Measurements from ENCODE around the gene EPHB2. TPM values are rescaled to one million over a fixed set of nuclear protein-coding genes. Genes with fewer than 3 reads are reported as not detected.

Gene EPHB2
- polyA plus RNA-seq, 3 donors, result 11.4 to 16.6 (median 14.4) TPM

GRCh38 chr1:22854688-22855565 is 144.3 kb downstream of the EPHB2 start:
- no peak for DNase-seq

GRCh38 chr1:22855668-22856606 is 145.3 kb downstream of the EPHB2 start:
- no peak for DNase-seq

- no peak for DNase-seq
Measured at GRCh38 chr1:22857661-22858060, 147.0 kb downstream of the EPHB2 start.

GRCh38 chr1:22860414-22860800 is 149.8 kb downstream of the EPHB2 start:
- no peak for DNase-seq

GRCh38 chr1:22860883-22861385 is 150.3 kb downstream of the EPHB2 start:
- no peak for DNase-seq

- DNase-seq, result no peak
Measured at GRCh38 chr1:22861764-22862440, 151.3 kb downstream of the EPHB2 start.

GRCh38 chr1:22862752-22863151 is 152.1 kb downstream of the EPHB2 start:
- no peak for DNase-seq

- no peak for DNase-seq
Measured at GRCh38 chr1:22863766-22864165, 153.1 kb downstream of the EPHB2 start.

GRCh38 chr1:22864886-22865285 is 154.2 kb downstream of the EPHB2 start:
- DNase-seq, result no peak

GRCh38 chr1:22865736-22866135 is 155.1 kb downstream of the EPHB2 start:
- no peak for DNase-seq

- DNase-seq, result no peak
Measured at GRCh38 chr1:22866868-22867267, 156.2 kb downstream of the EPHB2 start.

- DNase-seq, result no peak
Measured at GRCh38 chr1:22868331-22868730, 157.7 kb downstream of the EPHB2 start.

GRCh38 chr1:22869325-22869724 is 158.7 kb downstream of the EPHB2 start:
- no peak for DNase-seq

- DNase-seq, result no peak
Measured at GRCh38 chr1:22870201-22870871, 159.7 kb downstream of the EPHB2 start.

- no peak for DNase-seq
Measured at GRCh38 chr1:22872981-22873664, 162.5 kb downstream of the EPHB2 start.

- no peak for DNase-seq
Measured at GRCh38 chr1:22874785-22875184, 164.1 kb downstream of the EPHB2 start.

GRCh38 chr1:22875241-22875640 is 164.6 kb downstream of the EPHB2 start:
- DNase-seq, result no peak

GRCh38 chr1:22875841-22876240 is 165.2 kb downstream of the EPHB2 start:
- DNase-seq, result no peak

- DNase-seq, result peak; percentile 49
Measured at GRCh38 chr1:22876359-22877111, 165.9 kb downstream of the EPHB2 start.
